Stimulated activated CD8-positive, alpha-beta memory T cell treated with anti-CD3 and anti-CD28 coated beads, Interleukin-4, amount 100 ng/mL, for 48 hours (primary cell): ENCODE measurements around the gene FAM53A.
A peak's percentile ranks its signal among the peaks of the same experiment; 100 is the strongest.
"Not testable (repeated sequence)": the region's sequence is repeated elsewhere in the genome, so short reads cannot be mapped to it uniquely, and the experiment has no call there.

Experiments
- DNase-seq: peaks from one replicate; pipeline ENCODE4 v3.0.0-alpha.2; 2020

The FAM53A gene

GRCh38 chr4:1716065-1716945 lies 32.2 kb upstream of the FAM53A start:
- DNase-seq: no peak

- no peak for DNase-seq
Observed at GRCh38 chr4:1715002-1715758, 31.1 kb upstream of the FAM53A start.

- no peak for DNase-seq
Observed at GRCh38 chr4:1714303-1715001, 30.3 kb upstream of the FAM53A start.

GRCh38 chr4:1713003-1713851 lies 29.1 kb upstream of the FAM53A start:
- DNase-seq: no peak

GRCh38 chr4:1712216-1713002 lies 28.3 kb upstream of the FAM53A start, which contains the start of gene SLBP:
Gene SLBP, minus strand, starts transcription at chr4:1712319. Its CDS starts 131 bp downstream, at chr4:1712188.
- DNase-seq: peak; percentile 99

- peak; percentile 58 for DNase-seq
Observed at GRCh38 chr4:1711571-1712215, 27.6 kb upstream of the FAM53A start.

GRCh38 chr4:1711055-1711570 lies 27.0 kb upstream of the FAM53A start:
- DNase-seq: no peak

GRCh38 chr4:1708581-1708980 lies 24.5 kb upstream of the FAM53A start:
- no peak for DNase-seq

GRCh38 chr4:1706358-1706757 lies 22.2 kb upstream of the FAM53A start:
- DNase-seq: no peak

- DNase-seq: no peak
Observed at GRCh38 chr4:1705732-1706131, 21.6 kb upstream of the FAM53A start.

- no peak for DNase-seq
Observed at GRCh38 chr4:1703867-1704266, 19.8 kb upstream of the FAM53A start.

- not testable (repeated sequence) for DNase-seq
Observed at GRCh38 chr4:1701671-1702070, 17.6 kb upstream of the FAM53A start.

- DNase-seq: no peak
Observed at GRCh38 chr4:1695913-1696312, 11.8 kb upstream of the FAM53A start.

- DNase-seq: peak; percentile 82
Observed at GRCh38 chr4:1693131-1693896, 9.2 kb upstream of the FAM53A start.

- DNase-seq: no peak
Observed at GRCh38 chr4:1691737-1692373, 7.7 kb upstream of the FAM53A start.

GRCh38 chr4:1690698-1691097 lies 6.6 kb upstream of the FAM53A start:
- DNase-seq: no peak

- no peak for DNase-seq
Observed at GRCh38 chr4:1686440-1687036, 2.4 kb upstream of the FAM53A start.

GRCh38 chr4:1685235-1686150 lies 1.4 kb upstream of the FAM53A start:
- no peak for DNase-seq
